SK-N-SH (cell line): Measurements from ENCODE around the gene MAPK8IP1. TPM values are rescaled to one million over a fixed set of nuclear protein-coding genes. Genes with fewer than 3 reads are reported as not detected.

Source experiments
- CTCF ChIA-PET: fragments of 300-600, 350-600 bp; formaldehyde crosslinking; extraction: SDS; loops from one replicate; lab custom pipeline; 2021; lab: Yijun Ruan, JAX
- POLR2A ChIA-PET: fragments of 350-600 bp; sonication (Branson Sonifier 250); formaldehyde crosslinking; extraction: SDS; loops from one replicate; lab custom pipeline; 2020; ENCODE audit warnings: antibody characterized with exemption, inconsistent platforms; lab: Yijun Ruan, JAX
- DNase-seq: peaks from one replicate; pipeline ENCODE4 v3.0.0; 2012
- H2AFZ ChIP-seq: fragments of 200-600 bp; sonication (generic); 2 replicates; pipeline ENCODE4 v1.8.1; 2016; ENCODE audit warnings: antibody characterized with exemption, mild to moderate bottlenecking, low read depth
- H3F3A ChIP-seq: fragments of 200-600 bp; sonication (generic); replicated peaks from 2 replicates; pipeline ENCODE3; 2016; ENCODE audit warnings: antibody characterized with exemption, mild to moderate bottlenecking; ENCODE audit not compliant: insufficient read depth
- H3K27ac ChIP-seq, 2 experiments: fragments of 200-500 bp in 1 of 2; fragments of 200-600 bp in 1 of 2; sonication (Bioruptor generic) in 1 of 2; sonication (generic), shearing (Covaris generic) in 1 of 2; 2 replicates each; pipeline versions ENCODE4 v1.5.1 to v1.6.1; 2014 to 2016; ENCODE audit warnings: low read depth in 2 of 2, inconsistent platforms in 1 of 2, low read length in 1 of 2, mild to moderate bottlenecking in 1 of 2, mixed read lengths in 1 of 2
- H3K27me3 ChIP-seq: fragments of 200-600 bp; sonication (generic), shearing (Covaris generic); 2 replicates; pipeline ENCODE4 v1.6.1; 2016; ENCODE audit warnings: mixed run types; ENCODE audit not compliant: insufficient read depth
- H3K36me3 ChIP-seq, 2 experiments: fragments of 200-500 bp in 1 of 2; fragments of 200-600 bp in 1 of 2; sonication (Bioruptor generic) in 1 of 2; sonication (generic) in 1 of 2; replicated peaks in 1 of 2; 2 replicates each; pipeline versions ENCODE3 to v1.5.1; 2014 to 2016; ENCODE audit warnings: low read length in 1 of 2, mild to moderate bottlenecking in 1 of 2; ENCODE audit not compliant: insufficient read depth in 2 of 2, control insufficient read depth in 1 of 2
- H3K4me1 ChIP-seq, 2 experiments: fragments of 200-500 bp in 1 of 2; fragments of 200-600 bp in 1 of 2; sonication (Bioruptor generic) in 1 of 2; sonication (generic), shearing (Covaris generic) in 1 of 2; 2 replicates each; pipeline versions ENCODE4 v1.5.1 to v1.6.1; 2014 to 2016; ENCODE audit warnings: low read depth in 1 of 2, low read length in 1 of 2, mixed run types in 1 of 2; ENCODE audit not compliant: insufficient read depth in 2 of 2, control insufficient read depth in 1 of 2
- H3K4me2 ChIP-seq: fragments of 200-600 bp; sonication (generic), shearing (Covaris generic); 2 replicates; pipeline ENCODE4 v1.6.1; 2017; ENCODE audit warnings: mixed run types
- H3K4me3 ChIP-seq, 2 experiments: fragments of 200-500 bp in 1 of 2; fragments of 200-600 bp in 1 of 2; sonication (Bioruptor generic) in 1 of 2; sonication (generic), shearing (Covaris generic) in 1 of 2; 2 replicates each; pipeline versions ENCODE4 v1.5.1 to v1.8.1; 2014 to 2016; ENCODE audit warnings: low read depth in 2 of 2, inconsistent platforms in 1 of 2, low read length in 1 of 2, mild to moderate bottlenecking in 1 of 2, mixed read lengths in 1 of 2, moderate library complexity in 1 of 2
- H3K79me2 ChIP-seq: fragments of 200-600 bp; sonication (generic); 2 replicates; pipeline ENCODE4 v1.8.1; 2017; ENCODE audit warnings: mild to moderate bottlenecking; ENCODE audit not compliant: insufficient read depth
- H3K9ac ChIP-seq: fragments of 200-600 bp; sonication (generic); 2 replicates; pipeline ENCODE4 v1.6.1; 2017; ENCODE audit warnings: mixed run types
- H3K9me2 ChIP-seq: fragments of 200-600 bp; sonication (generic); 2 replicates; pipeline ENCODE4 v1.6.1; 2017; ENCODE audit warnings: mixed run types
- H3K9me3 ChIP-seq: fragments of 200-600 bp; sonication (generic); 2 replicates; pipeline ENCODE4 v1.6.1; 2017; ENCODE audit warnings: mixed run types, mild to moderate bottlenecking, moderate library complexity
- H4K20me1 ChIP-seq: fragments of 200-600 bp; sonication (generic); 2 replicates; pipeline ENCODE4 v1.6.1; 2017; ENCODE audit warnings: mild to moderate bottlenecking, mixed run types; ENCODE audit not compliant: insufficient read depth
- EP300 ChIP-seq, 2 experiments: IDR thresholded peaks; 2 replicates each; pipeline versions ENCODE4 v1.4.0 to v1.6.1; 2012; ENCODE audit warnings: borderline replicate concordance in 1 of 2, low read depth in 1 of 2, low read length in 1 of 2
- EZH2phosphoT487 ChIP-seq: fragments of 200-600 bp; sonication (generic); IDR thresholded peaks from 2 replicates; pipeline ENCODE4 v1.6.1; 2017; ENCODE audit warnings: low read depth, mixed run types, mild to moderate bottlenecking, antibody characterized with exemption, moderate library complexity, borderline replicate concordance
- FOSL2 ChIP-seq: IDR thresholded peaks from 2 replicates; pipeline ENCODE4 v1.4.0; 2012; ENCODE audit warnings: low read depth, mild to moderate bottlenecking, moderate library complexity, borderline replicate concordance
- FOXJ3 ChIP-seq: sonication (generic); formaldehyde crosslinking; IDR thresholded peaks from 2 replicates; pipeline ENCODE4 v1.5.1; 2020; ENCODE audit warnings: mild to moderate bottlenecking, missing genetic modification reagents
- FOXM1 ChIP-seq: IDR thresholded peaks from 2 replicates; pipeline ENCODE4 v1.4.0; 2012; ENCODE audit warnings: low read depth, mild to moderate bottlenecking
- GATA2 ChIP-seq: sonication (generic); formaldehyde crosslinking; IDR thresholded peaks from 2 replicates; pipeline ENCODE4 v1.5.0; 2020; ENCODE audit warnings: mild to moderate bottlenecking, missing genetic modification reagents
- IRF3 ChIP-seq: fragments of 150-350 bp; IDR thresholded peaks from 2 replicates; pipeline ENCODE4 v1.6.1; 2016; ENCODE audit warnings: mild to moderate bottlenecking, low read depth, low read length
- MEF2A ChIP-seq: IDR thresholded peaks from 2 replicates; pipeline ENCODE4 v1.4.0; 2012; ENCODE audit warnings: low read depth, borderline replicate concordance
- MXI1 ChIP-seq: IDR thresholded peaks from 2 replicates; pipeline ENCODE4 v1.6.1; 2012; ENCODE audit warnings: mild to moderate bottlenecking, low read depth, low read length, improper control_type of control experiment
- NFIC ChIP-seq: IDR thresholded peaks from 2 replicates; pipeline ENCODE4 v1.4.0; 2012; ENCODE audit warnings: borderline replicate concordance
- RAD21 ChIP-seq: IDR thresholded peaks from 2 replicates; pipeline ENCODE4 v1.6.1; 2012; ENCODE audit warnings: mild to moderate bottlenecking, low read length
- RCOR1 ChIP-seq: fragments of 150-350 bp; IDR thresholded peaks from 2 replicates; pipeline ENCODE4 v1.6.1; 2017; ENCODE audit warnings: antibody characterized with exemption, low read length
- REST ChIP-seq: IDR thresholded peaks from 2 replicates; pipeline ENCODE4 v1.6.1; 2012; ENCODE audit warnings: mild to moderate bottlenecking, low read depth, low read length, moderate library complexity
- RFX5 ChIP-seq: IDR thresholded peaks from 2 replicates; pipeline ENCODE4 v1.6.1; 2012; ENCODE audit warnings: mild to moderate bottlenecking, improper control_type of control experiment, low read length
- SMC3 ChIP-seq: IDR thresholded peaks from 2 replicates; pipeline ENCODE4 v1.6.1; 2012; ENCODE audit warnings: low read depth, low read length, improper control_type of control experiment
- TCF12 ChIP-seq: IDR thresholded peaks from 2 replicates; pipeline ENCODE4 v1.4.0; 2012
- TEAD4 ChIP-seq: IDR thresholded peaks from 2 replicates; pipeline ENCODE4 v1.4.0; 2012; ENCODE audit warnings: mild to moderate bottlenecking, borderline replicate concordance; ENCODE audit not compliant: insufficient read depth
- USF1 ChIP-seq: IDR thresholded peaks from 2 replicates; pipeline ENCODE4 v1.4.0; 2012; ENCODE audit warnings: low read depth, borderline replicate concordance
- YY1 ChIP-seq: IDR thresholded peaks from 2 replicates; pipeline ENCODE4 v1.4.0; 2012; ENCODE audit warnings: low read depth, mild to moderate bottlenecking
- WGBS: methylation state at CpG from one replicate; pipeline ENCODE4 v1.1.6; 2017; ENCODE audit warnings: low lambda C conversion rate; 5-methylcytosine and 5-hydroxymethylcytosine counted together
- polyA plus RNA-seq, 3 experiments: library from polyadenylated mRNA; depleted of rRNA; stranded (reverse); fragments of >200 nt; gene quantifications; 2 replicates each; pipeline ENCODE4 v1.2.3, GENCODE V29; 2012

Gene MAPK8IP1
- polyA plus RNA-seq, 1 of the 3 experiments (the other 2 are of a cell fraction), result 12.5 TPM

- TF ChIP-seq REST, result 0 out of 2 replicates have a peak, but pooled peaks have one; percentile 38
- TF ChIP-seq SMC3, result no peak
- peak; percentile 65 for TF ChIP-seq NFIC
- no peak for TF ChIP-seq FOSL2
- TF ChIP-seq GATA2, result peak; percentile 67
- peak; percentile 72; the same call in 1 of the 2 replicates for TF ChIP-seq RCOR1
- peak; percentile 78 for TF ChIP-seq MXI1
- no peak for TF ChIP-seq TEAD4
- TF ChIP-seq TCF12, result peak; percentile 74
Observed at GRCh38 chr11:45880772-45881570, 4.5 kb upstream of the MAPK8IP1 start (continued).

- peaks cover 10 to 24% of the 10 kb centered on the region in 2 experiments for H3K36me3 ChIP-seq
- peak overlapping the region; percentile 74 to 97; a peak in 3 of 4 replicates for H3K27ac ChIP-seq
- ChIA-PET CTCF (interaction anchor here (0.8 to 3.7 kb wide), 8 partner anchors 8 to 434 kb away, joined by 3 to 20 read pairs (median 12); no protein-coding TSS in a partner anchor), POLR2A (no interaction called here)
- peak; percentile 55 for DNase-seq
- no peaks in the 10 kb centered on the region for H3K79me2 ChIP-seq
- H3K9me3 ChIP-seq, result no peaks in the 10 kb centered on the region
- no peak overlapping the region for H3K4me2 ChIP-seq
- H3K9ac ChIP-seq, result no peak overlapping the region
- H3F3A ChIP-seq, result peaks cover 12% of the 10 kb centered on the region
- H2AFZ ChIP-seq, result no peak overlapping the region
- no peak overlapping the region for H3K4me3 ChIP-seq
- H3K4me1 ChIP-seq, result peaks cover 24 to 60% of the 10 kb centered on the region in 2 experiments
- no peaks in the 10 kb centered on the region for H3K9me2 ChIP-seq
- H4K20me1 ChIP-seq, result peaks cover 24% of the 10 kb centered on the region
- no peaks in the 10 kb centered on the region for H3K27me3 ChIP-seq
- WGBS, result 68% methylated on average over 6 of the region's 6 CpGs
- TF ChIP-seq IRF3 (no peak), RFX5 (no peak), FOXM1 (no peak), USF1 (no peak), REST (no peak), TEAD4 (no peak), MEF2A (no peak), RAD21 (no peak), EZH2phosphoT487 (no peak), NFIC (peak; percentile 44; the same call in 1 of the 2 replicates), RCOR1 (peak; percentile 43; the same call in 1 of the 2 replicates), YY1 (no peak), EP300 (IDR thresholded peaks at IDR 0.05; ENCODE audit: borderline replicate concordance in 1 of 2, low read depth in 1 of 2, low read length in 1 of 2) (0 out of 4 replicates have a peak, but pooled peaks of 1 of the 2 experiments have one; percentile 7), FOXJ3 (no peak)
Observed at GRCh38 chr11:45881708-45882368, 3.6 kb upstream of the MAPK8IP1 start.
